MCF 10A (cell line): ENCODE results near the gene TSC22D4. TPM values are rescaled to one million over a fixed set of nuclear protein-coding genes. Genes with fewer than 3 reads are reported as not detected.

Experiments used
- BruUV-seq: library from RNA; stranded (reverse); fragments of 400-500 nt; replicated peaks from 2 replicates; lab custom pipeline; 2021; lab: Mats Ljungman, UMichigan
- CTCF ChIA-PET: fragments of 300-600 bp; sonication (Branson Sonifier 250); formaldehyde crosslinking; extraction: SDS; loops from one replicate; lab custom pipeline; 2021; ENCODE audit warnings: antibody characterized with exemption, inconsistent platforms; lab: Yijun Ruan, JAX
- POLR2A ChIA-PET: fragments of 300-600, 350-650 bp; sonication (Branson Sonifier 250); formaldehyde crosslinking; extraction: SDS; loops from one replicate; lab custom pipeline; 2020; ENCODE audit warnings: antibody characterized with exemption, inconsistent platforms; lab: Yijun Ruan, JAX
- DNase-seq: peaks from one replicate; pipeline ENCODE4 v3.0.0-alpha.2; 2018; ENCODE audit not compliant: unreplicated experiment
- H3K27ac Mint-ChIP-seq: one replicate; pipeline ENCODE4 v1.8.0; 2022; ENCODE audit warnings: mild to moderate bottlenecking, low read depth, mixed read lengths; ENCODE audit not compliant: unreplicated experiment
- H3K27me3 Mint-ChIP-seq: one replicate; pipeline ENCODE4 v1.8.0; 2022; ENCODE audit warnings: mixed read lengths; ENCODE audit not compliant: insufficient read depth, unreplicated experiment
- H3K36me3 Mint-ChIP-seq: one replicate; pipeline ENCODE4 v1.8.0; 2022; ENCODE audit warnings: mild to moderate bottlenecking, moderate library complexity, mixed read lengths; ENCODE audit not compliant: insufficient read depth, unreplicated experiment
- H3K4me1 Mint-ChIP-seq: one replicate; pipeline ENCODE4 v1.8.0; 2022; ENCODE audit warnings: mixed read lengths; ENCODE audit not compliant: insufficient read depth, unreplicated experiment
- H3K4me3 Mint-ChIP-seq: one replicate; pipeline ENCODE4 v1.8.0; 2022; ENCODE audit warnings: mild to moderate bottlenecking, moderate library complexity, mixed read lengths; ENCODE audit not compliant: unreplicated experiment
- H3K9me3 Mint-ChIP-seq: one replicate; pipeline ENCODE4 v1.8.0; 2022; ENCODE audit warnings: mixed read lengths; ENCODE audit not compliant: unreplicated experiment
- CTCF ChIP-seq: fragments of 200-600 bp; IDR thresholded peaks from one replicate; pipeline ENCODE4 v1.8.0; 2022; ENCODE audit warnings: antibody characterized with exemption, mild to moderate bottlenecking; ENCODE audit not compliant: unreplicated experiment
- intact Hi-C: fragments of 100-400 bp; cut with micrococcal nuclease; formaldehyde crosslinking; loops from 2 replicates; pipeline ENCODE4 v1.14.1; 2022
- total RNA-seq: library from RNA; stranded (reverse); gene quantifications from 2 replicates; pipeline ENCODE4 v1.2.3, GENCODE V29; 2022

TSC22D4 gene
- total RNA-seq, 1 experiment from 2014 or later = 36.0 TPM

DNA sequence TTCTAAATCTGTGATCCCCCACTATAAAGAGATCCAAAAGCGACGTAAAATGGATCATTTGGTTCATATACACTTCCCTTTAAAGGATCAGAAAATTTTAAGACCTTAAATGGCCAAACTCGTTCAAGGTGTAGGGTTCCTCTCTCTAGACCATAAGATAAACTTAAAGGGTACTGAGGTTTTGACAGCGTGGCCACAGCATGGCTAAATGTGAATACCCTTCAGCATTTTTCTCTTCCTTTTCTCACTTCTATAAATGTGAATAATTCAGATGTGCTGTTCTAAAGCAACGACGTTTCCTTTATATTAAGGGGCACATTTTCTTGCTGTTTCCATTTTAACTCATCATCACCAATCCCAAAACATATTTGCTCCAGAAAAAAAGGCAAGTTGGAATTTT, 55.7 kb downstream of the TSC22D4 start:
- DNase-seq = no peak
- H3K36me3 Mint-ChIP-seq = peaks cover 1% of the 10 kb centered on the region
- CTCF ChIA-PET = interaction anchor here (1.6 kb wide), 1 partner anchor 17 kb away, joined by 5 read pairs; no protein-coding TSS in a partner anchor
- H3K27me3 Mint-ChIP-seq = no peaks in the 10 kb centered on the region
- intact Hi-C loops = no loop called here
- TF ChIP-seq CTCF = no peak
- no TSS peak for BruUV-seq
- H3K4me3 Mint-ChIP-seq = no peak overlapping the region
- H3K9me3 Mint-ChIP-seq = no peaks in the 10 kb centered on the region
- POLR2A ChIA-PET = no interaction called here
- peaks cover 5% of the 10 kb centered on the region for H3K4me1 Mint-ChIP-seq
- no peak overlapping the region for H3K27ac Mint-ChIP-seq

- TF ChIP-seq CTCF = no peak
- Mint-ChIP-seq H3K4me3 (no peak overlapping the region), H3K4me1 (no peaks in the 10 kb centered on the region), H3K36me3 (no peaks in the 10 kb centered on the region), H3K27ac (no peak overlapping the region), H3K27me3 (no peaks in the 10 kb centered on the region), H3K9me3 (no peaks in the 10 kb centered on the region)
- no TSS peak for BruUV-seq
- intact Hi-C loops = no loop called here
- POLR2A ChIA-PET = interaction anchor here (1.3 kb wide), 1 partner anchor 9 kb away, joined by 9 read pairs; the partner anchor contains the start of genes MEPCE and ZCWPW1
- DNase-seq = no peak
- CTCF ChIA-PET = no interaction called here
Observed at GRCh38 chr7:100419660-100420226, 59.3 kb downstream of the TSC22D4 start.

- no peak overlapping the region for H3K27ac Mint-ChIP-seq
- POLR2A ChIA-PET = interaction anchor here (0.6 to 1.3 kb wide), 2 partner anchors 9 to 556 kb away, joined by 3 to 9 read pairs; partner anchors contain the start of genes MEPCE and ZCWPW1
- CTCF ChIA-PET = interaction anchor here (0.8 kb wide), 1 partner anchor 12 kb away, joined by 4 read pairs; no protein-coding TSS in a partner anchor
- H3K27me3 Mint-ChIP-seq = no peaks in the 10 kb centered on the region
- H3K4me3 Mint-ChIP-seq = no peak overlapping the region
- TF ChIP-seq CTCF = no peak
- H3K9me3 Mint-ChIP-seq = no peaks in the 10 kb centered on the region
- no peaks in the 10 kb centered on the region for H3K4me1 Mint-ChIP-seq
- no TSS peak for BruUV-seq
- intact Hi-C loops = no loop called here
- DNase-seq = no peak
- H3K36me3 Mint-ChIP-seq = no peaks in the 10 kb centered on the region
Observed at GRCh38 chr7:100418930-100419659, 59.9 kb downstream of the TSC22D4 start.

Other genes starting within 250 kb of the TSC22D4 start
- gene SPDYE3, start 171.5 kb downstream of the TSC22D4 start, total RNA-seq = not detected in 2 replicates
- 39.8 and 56.2 TPM in 2 replicates for gene PILRB, start 121.1 kb downstream of the TSC22D4 start, total RNA-seq
- gene PILRA, start 105.7 kb downstream of the TSC22D4 start, total RNA-seq = 0.65 and 1.6 TPM in 2 replicates
- gene ZCWPW1, start 50.5 kb downstream of the TSC22D4 start, total RNA-seq = 6.5 and 8.5 TPM in 2 replicates
- gene MEPCE, start 49.4 kb downstream of the TSC22D4 start, total RNA-seq = 42.8 and 59.9 TPM in 2 replicates
- gene PPP1R35, start 42.7 kb downstream of the TSC22D4 start, total RNA-seq = 38.5 and 45.3 TPM in 2 replicates
- gene SPACDR, start 15.0 kb downstream of the TSC22D4 start, total RNA-seq = 0.49 and 0.74 TPM in 2 replicates
- 0.21 TPM in 1 of 2 replicates, not detected in the other for gene NYAP1, start 4.7 kb upstream of the TSC22D4 start, total RNA-seq
- 8.4 and 11.9 TPM in 2 replicates for gene AGFG2, start 60.0 kb upstream of the TSC22D4 start, total RNA-seq
- 1.2 and 2.9 TPM in 2 replicates for gene SAP25, start 94.7 kb upstream of the TSC22D4 start, total RNA-seq
- 21.4 and 22.3 TPM in 2 replicates for gene LRCH4, start 106.9 kb upstream of the TSC22D4 start, total RNA-seq
- 0.37 and 1.1 TPM in 2 replicates for gene FBXO24, start 107.1 kb upstream of the TSC22D4 start, total RNA-seq
- 2.0 and 3.6 TPM in 2 replicates for gene PCOLCE, start 123.1 kb upstream of the TSC22D4 start, total RNA-seq
- 5.2 and 7.4 TPM in 2 replicates for gene MOSPD3, start 133.3 kb upstream of the TSC22D4 start, total RNA-seq
- not detected in 2 replicates for gene TFR2, start 162.3 kb upstream of the TSC22D4 start, total RNA-seq
- gene ACTL6B, start 177.2 kb upstream of the TSC22D4 start, total RNA-seq = not detected in 2 replicates
- gene GNB2, start 194.5 kb upstream of the TSC22D4 start, total RNA-seq = 196 and 201 TPM in 2 replicates
- gene GIGYF1, start 215.0 kb upstream of the TSC22D4 start, total RNA-seq = 37.6 and 40.1 TPM in 2 replicates
- 49.0 and 59.2 TPM in 2 replicates for gene POP7, start 226.9 kb upstream of the TSC22D4 start, total RNA-seq
- not detected in 2 replicates for gene EPO, start 241.3 kb upstream of the TSC22D4 start, total RNA-seq